ENCODE results near the gene OSBPL3.

DNA sequence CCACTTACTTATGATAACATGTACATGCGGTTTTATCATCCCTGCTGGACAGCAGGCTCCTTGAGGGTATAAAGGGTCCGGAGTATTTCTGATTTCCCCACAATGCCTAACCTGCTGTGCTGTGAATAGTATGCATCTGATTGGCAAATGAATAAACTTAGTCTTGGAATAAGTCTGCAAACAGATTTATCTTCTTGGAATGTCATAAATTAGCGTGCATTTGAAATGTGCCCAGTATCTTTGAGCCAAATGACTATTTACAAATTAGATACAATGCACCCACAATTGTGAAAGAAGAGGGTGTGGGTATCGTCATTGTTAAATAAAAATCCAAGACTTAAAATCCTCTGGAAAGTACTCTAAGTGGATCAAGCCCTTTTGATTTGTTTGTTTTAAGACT, 106.0 kb downstream of the OSBPL3 start:
- TF ChIP-seq, protein P1, sequence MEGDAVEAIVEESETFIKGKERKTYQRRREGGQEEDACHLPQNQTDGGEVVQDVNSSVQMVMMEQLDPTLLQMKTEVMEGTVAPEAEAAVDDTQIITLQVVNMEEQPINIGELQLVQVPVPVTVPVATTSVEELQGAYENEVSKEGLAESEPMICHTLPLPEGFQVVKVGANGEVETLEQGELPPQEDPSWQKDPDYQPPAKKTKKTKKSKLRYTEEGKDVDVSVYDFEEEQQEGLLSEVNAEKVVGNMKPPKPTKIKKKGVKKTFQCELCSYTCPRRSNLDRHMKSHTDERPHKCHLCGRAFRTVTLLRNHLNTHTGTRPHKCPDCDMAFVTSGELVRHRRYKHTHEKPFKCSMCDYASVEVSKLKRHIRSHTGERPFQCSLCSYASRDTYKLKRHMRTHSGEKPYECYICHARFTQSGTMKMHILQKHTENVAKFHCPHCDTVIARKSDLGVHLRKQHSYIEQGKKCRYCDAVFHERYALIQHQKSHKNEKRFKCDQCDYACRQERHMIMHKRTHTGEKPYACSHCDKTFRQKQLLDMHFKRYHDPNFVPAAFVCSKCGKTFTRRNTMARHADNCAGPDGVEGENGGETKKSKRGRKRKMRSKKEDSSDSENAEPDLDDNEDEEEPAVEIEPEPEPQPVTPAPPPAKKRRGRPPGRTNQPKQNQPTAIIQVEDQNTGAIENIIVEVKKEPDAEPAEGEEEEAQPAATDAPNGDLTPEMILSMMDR (IDR thresholded peaks at IDR 0.05), result no peak
- no peak for TF ChIP-seq EZH2 (IDR thresholded peaks at IDR 0.05; ENCODE audit: borderline replicate concordance, insufficient read depth, low read depth, low read length, poor library complexity, severe bottlenecking)

Measured in B cell (primary cell).